NCI-H2196 treated with DMSO at 0.1 percent for 48 hours (cell line): ENCODE measurements around the gene MTSS2.
"Not testable (repeated sequence)": the region's sequence is repeated elsewhere in the genome, so short reads cannot be mapped to it uniquely, and the experiment has no call there.

Source experiments
- DNase-seq: peaks from one replicate; lab custom pipeline; 2025; ENCODE audit not compliant: unreplicated experiment; lab: John Stamatoyannopoulos, UW

The MTSS2 gene

GRCh38 chr16:70675851-70676513, 9.9 kb downstream of the MTSS2 start:
- no peak for DNase-seq

GRCh38 chr16:70674221-70675014, 11.4 kb downstream of the MTSS2 start:
- no peak for DNase-seq

- not testable (repeated sequence) for DNase-seq
Observed at GRCh38 chr16:70670938-70671337, 14.9 kb downstream of the MTSS2 start.

- no peak for DNase-seq
Observed at GRCh38 chr16:70670175-70670574, 15.7 kb downstream of the MTSS2 start.

- no peak for DNase-seq
Observed at GRCh38 chr16:70665806-70666735, 19.8 kb downstream of the MTSS2 start.

- no peak for DNase-seq
Observed at GRCh38 chr16:70665113-70665694, 20.6 kb downstream of the MTSS2 start.

GRCh38 chr16:70664325-70665112, 21.3 kb downstream of the MTSS2 start:
- DNase-seq = no peak

- no peak for DNase-seq
Observed at GRCh38 chr16:70663524-70664324, 22.1 kb downstream of the MTSS2 start.

- DNase-seq = no peak
Observed at GRCh38 chr16:70662991-70663523, 22.8 kb downstream of the MTSS2 start.

- no peak for DNase-seq
Observed at GRCh38 chr16:70661918-70662641, 23.8 kb downstream of the MTSS2 start.

GRCh38 chr16:70661534-70661917, 24.3 kb downstream of the MTSS2 start:
- no peak for DNase-seq

GRCh38 chr16:70660672-70661350, 25.0 kb downstream of the MTSS2 start:
- no peak for DNase-seq

GRCh38 chr16:70659953-70660671, 25.7 kb downstream of the MTSS2 start:
- no peak for DNase-seq

GRCh38 chr16:70659546-70659945, 26.3 kb downstream of the MTSS2 start:
- DNase-seq = no peak

GRCh38 chr16:70658921-70659320, 26.9 kb downstream of the MTSS2 start:
- no peak for DNase-seq

- DNase-seq = no peak
Observed at GRCh38 chr16:70657956-70658355, 27.9 kb downstream of the MTSS2 start.

GRCh38 chr16:70656712-70657263, 29.1 kb downstream of the MTSS2 start:
- DNase-seq = no peak
